Endothelial cell of umbilical vein (primary cell): ENCODE data around the gene LUC7L. TPM values are rescaled to one million over a fixed set of nuclear protein-coding genes. Genes with fewer than 3 reads are reported as not detected.
A peak's percentile ranks its signal among the peaks of the same experiment; 100 is the strongest.
"Not testable (repeated sequence)": the region's sequence is repeated elsewhere in the genome, so short reads cannot be mapped to it uniquely, and the experiment has no call there.

Source experiments
- BruUV-seq: library from RNA; stranded (reverse); fragments of 400-500 nt; replicated peaks from 2 replicates; lab custom pipeline; 2021; lab: Mats Ljungman, UMichigan
- CTCF ChIA-PET: fragments of 300-600, 350-600 bp; sonication (Branson Sonifier 250); formaldehyde crosslinking; loops from one replicate; lab custom pipeline; 2021; ENCODE audit warnings: antibody characterized with exemption, inconsistent platforms; lab: Charles Lee
- POLR2A ChIA-PET: fragments of 300-600, 350-600 bp; sonication (Branson Sonifier 250); formaldehyde crosslinking; loops from one replicate; lab custom pipeline; 2021; ENCODE audit warnings: antibody characterized with exemption, inconsistent platforms; lab: Charles Lee
- DNase-seq: peaks from one replicate; pipeline ENCODE4 v3.0.0-alpha.2; 2011; ENCODE audit warnings: low read depth, low spot score
- FAIRE-seq: peaks from 2 replicates; lab custom pipeline; 2011; peaks lifted over from hg19 to GRCh38; lab: Jason Lieb, UNC
- H2AFZ ChIP-seq: 2 replicates; pipeline ENCODE4 v1.6.0; 2012; ENCODE audit warnings: low read depth, low read length, control low read depth, inconsistent platforms
- H3K27ac ChIP-seq: 2 replicates; pipeline ENCODE4 v1.5.1; 2011; ENCODE audit warnings: low read depth, mild to moderate bottlenecking, control low read depth, low read length, moderate library complexity; ENCODE audit not compliant: insufficient read depth
- H3K27me3 ChIP-seq, 2 experiments: 2 replicates each; pipeline versions ENCODE4 v1.6.0 to v1.6.1; 2011; ENCODE audit warnings: low read length in 2 of 2, mixed read lengths in 1 of 2; ENCODE audit not compliant: control insufficient read depth in 2 of 2, insufficient read depth in 2 of 2
- H3K36me3 ChIP-seq, 2 experiments: 2 replicates in 1 of 2; 3 replicates in 1 of 2; pipeline ENCODE4 v1.5.1; 2011; ENCODE audit warnings: low read length in 2 of 2, mild to moderate bottlenecking in 1 of 2, moderate library complexity in 1 of 2; ENCODE audit not compliant: control insufficient read depth in 2 of 2, insufficient read depth in 2 of 2; ENCODE audit errors: extremely low read depth in 1 of 2
- H3K4me1 ChIP-seq: 3 replicates; pipeline ENCODE4 v1.5.1; 2011; ENCODE audit warnings: mild to moderate bottlenecking, low read length; ENCODE audit not compliant: control insufficient read depth, insufficient read depth; ENCODE audit errors: extremely low read depth
- H3K4me2 ChIP-seq: 2 replicates; pipeline ENCODE4 v1.6.1; 2011; ENCODE audit warnings: low read length, control low read depth, mixed read lengths; ENCODE audit not compliant: insufficient read depth
- H3K4me3 ChIP-seq, 3 experiments: fragments of 200-600 bp in 1 of 3; sonication (generic), shearing (Covaris generic) in 1 of 3; replicated peaks in 1 of 3; 2 replicates each; pipeline ENCODE4 v1.5.1; 2011 to 2016; ENCODE audit warnings: control low read depth in 3 of 3, low read length in 3 of 3, mild to moderate bottlenecking in 2 of 3, inconsistent platforms in 1 of 3, low read depth in 1 of 3, moderate library complexity in 1 of 3; ENCODE audit not compliant: insufficient read depth in 1 of 3
- H3K79me2 ChIP-seq: 2 replicates; pipeline ENCODE4 v1.6.0; 2012; ENCODE audit warnings: low read length, inconsistent platforms; ENCODE audit not compliant: control insufficient read depth, insufficient read depth
- H3K9ac ChIP-seq: replicated peaks from 2 replicates; pipeline ENCODE3; 2011; ENCODE audit warnings: low read length, control low read depth; ENCODE audit not compliant: insufficient read depth; ENCODE audit errors: extremely low read depth
- H3K9me1 ChIP-seq: replicated peaks from 3 replicates; pipeline ENCODE4 v1.6.0; 2011; ENCODE audit warnings: mild to moderate bottlenecking, low read length; ENCODE audit not compliant: control insufficient read depth, insufficient read depth; ENCODE audit errors: extremely low read depth
- H3K9me3 ChIP-seq: replicated peaks from 2 replicates; pipeline ENCODE4 v1.5.1; 2012; ENCODE audit warnings: low read length, inconsistent platforms; ENCODE audit not compliant: control insufficient read depth, insufficient read depth
- H4K20me1 ChIP-seq: replicated peaks from 2 replicates; pipeline ENCODE3; 2011; ENCODE audit warnings: mild to moderate bottlenecking, low read length; ENCODE audit not compliant: control insufficient read depth, insufficient read depth; ENCODE audit errors: extremely low read depth
- EZH2 ChIP-seq: IDR thresholded peaks from 2 replicates; pipeline ENCODE4 v1.6.1; 2012; ENCODE audit warnings: borderline replicate concordance, low read depth, mild to moderate bottlenecking, moderate library complexity, low read length, inconsistent platforms; ENCODE audit not compliant: severe bottlenecking
- FOS ChIP-seq: IDR thresholded peaks from 2 replicates; pipeline ENCODE4 v1.6.1; 2011; ENCODE audit warnings: mild to moderate bottlenecking, low read length, moderate library complexity, borderline replicate concordance; ENCODE audit not compliant: insufficient read depth
- GATA2 ChIP-seq: IDR thresholded peaks from 2 replicates; pipeline ENCODE4 v1.7.0; 2011; ENCODE audit warnings: low read depth, mild to moderate bottlenecking, moderate library complexity, mixed read lengths, low read length; ENCODE audit not compliant: insufficient read length, insufficient read depth
- JUN ChIP-seq: IDR thresholded peaks from 2 replicates; pipeline ENCODE4 v1.6.1; 2011; ENCODE audit warnings: borderline replicate concordance, low read depth; ENCODE audit not compliant: insufficient read length, insufficient read depth
- MYC ChIP-seq: IDR thresholded peaks from one replicate; pipeline ENCODE4 v1.6.1; 2011; ENCODE audit warnings: mild to moderate bottlenecking, low read depth, low read length
- POLR2A ChIP-seq: IDR thresholded peaks from 2 replicates; pipeline ENCODE4 v1.6.1; 2012; ENCODE audit warnings: low read depth, mild to moderate bottlenecking, control low read depth, low read length
- POLR2AphosphoS5 ChIP-seq: IDR thresholded peaks from 2 replicates; pipeline ENCODE4 v1.6.1; 2012; ENCODE audit warnings: low read depth, mild to moderate bottlenecking, control low read depth, low read length, moderate library complexity; ENCODE audit not compliant: insufficient read depth
- dilution Hi-C: fragments of 300-500 bp; cut with MboI; formaldehyde crosslinking; loops from one replicate; pipeline ENCODE4 v1.15.0; 2019; ENCODE audit warnings: low sequenced_read_pairs; ENCODE audit not compliant: extremely low pct_ligation_motif_present
- intact Hi-C: fragments of 100-400 bp; cut with micrococcal nuclease; formaldehyde crosslinking; loops from one replicate; pipeline ENCODE4 v1.10.0; 2022
- polyA plus RNA-seq, 4 experiments: library from polyadenylated mRNA; depleted of rRNA in 3 of 4; stranded (reverse) in 3 of 4; unstranded in 1 of 4; fragments of >200 nt; gene quantifications; 2 replicates each; pipeline versions ENCODE4 v1.2.1 to v1.2.3, GENCODE V29; 2011 to 2012; ENCODE audit warnings: missing spikeins in 1 of 4
- total RNA-seq: library from RNA; stranded (reverse); gene quantifications from 2 replicates; pipeline ENCODE4 v1.2.3, GENCODE V29; 2021
- TF ChIP-seq, protein P1 (sequence below), 2 donors: IDR thresholded peaks; 1 replicate in 1 of 2; 2 replicates in 1 of 2; pipeline ENCODE4 v1.5.1; 2011; ENCODE audit warnings: low read length in 2 of 2, mild to moderate bottlenecking in 2 of 2, moderate library complexity in 2 of 2, control low read depth in 1 of 2, inconsistent platforms in 1 of 2, low read depth in 1 of 2; ENCODE audit not compliant: insufficient read depth in 1 of 2; ENCODE audit errors: extremely low read depth in 1 of 2
- TF ChIP-seq, protein P2 (sequence below): IDR thresholded peaks from 2 replicates; pipeline ENCODE4 v1.6.1; 2011; ENCODE audit not compliant: insufficient read depth, insufficient read length

Gene LUC7L
- total and polyA plus RNA-seq, 2 donors (not counting 3 experiments of a cell fraction or from before 2014, with no cell fraction given) = 75.4 to 94.7 TPM

DNA sequence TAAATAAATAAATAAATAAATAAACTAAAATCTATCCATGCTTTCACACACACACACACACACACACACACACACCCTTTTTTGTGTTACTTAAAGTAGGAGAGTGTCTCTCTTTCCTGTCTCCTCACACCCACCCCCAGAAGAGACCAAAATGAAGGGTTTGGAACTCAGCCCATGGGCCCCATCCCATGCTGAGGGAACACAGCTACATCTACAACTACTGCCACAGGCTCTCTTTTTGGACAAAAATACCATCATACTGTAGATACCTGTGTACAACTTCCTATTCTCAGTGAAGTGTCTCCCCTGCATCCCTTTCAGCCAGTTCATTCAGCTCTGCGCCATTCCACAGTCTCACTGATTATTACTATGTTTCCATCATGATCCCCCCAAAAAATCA, 58.5 kb downstream of the LUC7L start:
- no peak for TF ChIP-seq POLR2A
- no peak for TF ChIP-seq FOS
- TF ChIP-seq EZH2 = no peak
- TF ChIP-seq JUN = no peak
- TF ChIP-seq MYC = no peak
- TF ChIP-seq, protein P1, sequence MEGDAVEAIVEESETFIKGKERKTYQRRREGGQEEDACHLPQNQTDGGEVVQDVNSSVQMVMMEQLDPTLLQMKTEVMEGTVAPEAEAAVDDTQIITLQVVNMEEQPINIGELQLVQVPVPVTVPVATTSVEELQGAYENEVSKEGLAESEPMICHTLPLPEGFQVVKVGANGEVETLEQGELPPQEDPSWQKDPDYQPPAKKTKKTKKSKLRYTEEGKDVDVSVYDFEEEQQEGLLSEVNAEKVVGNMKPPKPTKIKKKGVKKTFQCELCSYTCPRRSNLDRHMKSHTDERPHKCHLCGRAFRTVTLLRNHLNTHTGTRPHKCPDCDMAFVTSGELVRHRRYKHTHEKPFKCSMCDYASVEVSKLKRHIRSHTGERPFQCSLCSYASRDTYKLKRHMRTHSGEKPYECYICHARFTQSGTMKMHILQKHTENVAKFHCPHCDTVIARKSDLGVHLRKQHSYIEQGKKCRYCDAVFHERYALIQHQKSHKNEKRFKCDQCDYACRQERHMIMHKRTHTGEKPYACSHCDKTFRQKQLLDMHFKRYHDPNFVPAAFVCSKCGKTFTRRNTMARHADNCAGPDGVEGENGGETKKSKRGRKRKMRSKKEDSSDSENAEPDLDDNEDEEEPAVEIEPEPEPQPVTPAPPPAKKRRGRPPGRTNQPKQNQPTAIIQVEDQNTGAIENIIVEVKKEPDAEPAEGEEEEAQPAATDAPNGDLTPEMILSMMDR (IDR thresholded peaks at IDR 0.05; ENCODE audit: extremely low read depth in 1 of 2, insufficient read depth in 1 of 2, low read depth in 1 of 2, low read length in 2 of 2) = no peak
- TF ChIP-seq, protein P2, sequence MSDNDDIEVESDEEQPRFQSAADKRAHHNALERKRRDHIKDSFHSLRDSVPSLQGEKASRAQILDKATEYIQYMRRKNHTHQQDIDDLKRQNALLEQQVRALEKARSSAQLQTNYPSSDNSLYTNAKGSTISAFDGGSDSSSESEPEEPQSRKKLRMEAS = no peak
- no peak for TF ChIP-seq POLR2AphosphoS5
- TF ChIP-seq GATA2 = no peak
- dilution Hi-C loops (no loop called here), intact Hi-C loops (no loop called here)
- no peaks in the 10 kb centered on the region for H3K4me1 ChIP-seq
- FAIRE-seq (no peak), DNase-seq (no peak)
- H4K20me1 ChIP-seq = no peaks in the 10 kb centered on the region
- no peaks in the 10 kb centered on the region for H3K9me1 ChIP-seq
- H3K9ac ChIP-seq = no peak overlapping the region
- H3K27ac ChIP-seq = no peak overlapping the region
- POLR2A ChIA-PET = no interaction called here
- BruUV-seq = no TSS peak
- no peaks in the 10 kb centered on the region for H3K79me2 ChIP-seq
- no peak overlapping the region for H3K4me3 ChIP-seq
- CTCF ChIA-PET = interaction anchor here (1.3 to 1.9 kb wide), 2 partner anchors 10 to 64 kb away, joined by 5 read pairs; partner anchors contain the start of gene HBQ1
- H3K36me3 ChIP-seq = no peaks in the 10 kb centered on the region
- H2AFZ ChIP-seq = no peak overlapping the region
- H3K27me3 ChIP-seq = peaks cover 50 to 55% of the 10 kb centered on the region in 2 experiments
- no peaks in the 10 kb centered on the region for H3K9me3 ChIP-seq
- H3K4me2 ChIP-seq = no peak overlapping the region

DNA sequence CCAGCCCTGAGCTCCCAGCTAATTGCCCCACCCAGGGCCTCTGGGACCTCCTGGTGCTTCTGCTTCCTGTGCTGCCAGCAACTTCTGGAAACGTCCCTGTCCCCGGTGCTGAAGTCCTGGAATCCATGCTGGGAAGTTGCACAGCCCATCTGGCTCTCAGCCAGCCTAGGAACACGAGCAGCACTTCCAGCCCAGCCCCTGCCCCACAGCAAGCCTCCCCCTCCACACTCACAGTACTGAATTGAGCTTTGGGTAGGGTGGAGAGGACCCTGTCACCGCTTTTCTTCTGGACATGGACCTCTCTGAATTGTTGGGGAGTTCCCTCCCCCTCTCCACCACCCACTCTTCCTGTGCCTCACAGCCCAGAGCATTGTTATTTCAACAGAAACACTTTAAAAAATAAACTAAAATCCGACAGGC, 59.2 kb downstream of the LUC7L start:
- peak; percentile 94 for FAIRE-seq
- H3K79me2 ChIP-seq, H3K9me1 ChIP-seq, BruUV-seq, H3K36me3 ChIP-seq, H2AFZ ChIP-seq, intact Hi-C loops, H3K4me3 ChIP-seq, H3K4me2 ChIP-seq, H3K27ac ChIP-seq, DNase-seq, H4K20me1 ChIP-seq, H3K4me1 ChIP-seq, H3K9me3 ChIP-seq, dilution Hi-C loops, POLR2A ChIA-PET, H3K9ac ChIP-seq: not testable (repeated sequence)
- H3K27me3 ChIP-seq = peaks cover 51 to 55% of the 10 kb centered on the region in 2 experiments
- CTCF ChIA-PET = interaction anchor here (0.6 to 1.3 kb wide), 2 partner anchors 27 to 63 kb away, joined by 3 to 5 read pairs; no protein-coding TSS in a partner anchor
